Omental fat pad (tissue), 4 donors: ENCODE data around the gene MT3. TPM values are rescaled to one million over a fixed set of nuclear protein-coding genes. Genes with fewer than 3 reads are reported as not detected.

Experiments used
- ATAC-seq: fragments of 150-250 bp; one replicate; pipeline ENCODE4 v1.9.1; 2016; ENCODE audit warnings: mild to moderate bottlenecking, moderate library complexity; ENCODE audit not compliant: low FRiP score
- DNase-seq: peaks from one replicate; pipeline ENCODE4 v3.0.0-alpha.2; 2019; ENCODE audit warnings: low spot score
- total RNA-seq, 4 donors: library from RNA; depleted of rRNA; stranded (reverse); fragments of >200 nt; gene quantifications; one replicate each; pipeline ENCODE4 v1.1.0, GENCODE V29; 2016
- TF ChIP-seq, protein P1 (sequence below), 3 donors: fragments of 450-650 bp; IDR thresholded peaks; one replicate each; pipeline ENCODE4 v1.5.1; 2016 to 2017; ENCODE audit warnings: antibody characterized with exemption in 3 of 3, mild to moderate bottlenecking in 3 of 3, moderate library complexity in 2 of 3

Gene MT3
- total RNA-seq, 4 donors from 2014 or later = not detected

DNA sequence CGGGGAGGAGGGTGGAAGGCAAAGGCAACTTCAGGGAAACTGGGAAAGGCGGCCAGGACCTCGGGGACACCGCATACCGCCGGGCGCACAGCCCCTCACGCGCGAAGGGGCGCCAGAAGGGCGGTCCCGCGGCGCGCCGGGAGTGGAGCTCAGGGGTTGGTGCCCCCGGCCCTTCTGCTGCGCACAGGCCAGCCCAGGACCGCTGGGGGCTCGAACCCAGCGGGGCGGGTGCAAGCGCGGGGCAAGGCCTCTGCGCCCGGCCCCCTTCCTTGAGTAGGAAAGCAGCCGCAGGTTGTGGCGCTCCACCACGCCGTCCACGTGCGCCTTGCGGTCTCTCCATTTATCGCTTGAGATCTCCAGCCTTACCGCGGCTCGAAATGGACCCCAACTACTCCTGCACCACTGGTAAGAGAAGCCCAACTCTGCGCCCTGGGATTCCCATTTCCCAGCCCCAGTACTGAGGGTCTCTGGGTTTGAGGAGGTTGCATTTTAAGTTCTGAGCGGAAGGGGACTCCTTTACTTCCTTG, 46.2 kb downstream of the MT3 start:
- DNase-seq (no peak), ATAC-seq (no peak)
- TF ChIP-seq, protein P1, sequence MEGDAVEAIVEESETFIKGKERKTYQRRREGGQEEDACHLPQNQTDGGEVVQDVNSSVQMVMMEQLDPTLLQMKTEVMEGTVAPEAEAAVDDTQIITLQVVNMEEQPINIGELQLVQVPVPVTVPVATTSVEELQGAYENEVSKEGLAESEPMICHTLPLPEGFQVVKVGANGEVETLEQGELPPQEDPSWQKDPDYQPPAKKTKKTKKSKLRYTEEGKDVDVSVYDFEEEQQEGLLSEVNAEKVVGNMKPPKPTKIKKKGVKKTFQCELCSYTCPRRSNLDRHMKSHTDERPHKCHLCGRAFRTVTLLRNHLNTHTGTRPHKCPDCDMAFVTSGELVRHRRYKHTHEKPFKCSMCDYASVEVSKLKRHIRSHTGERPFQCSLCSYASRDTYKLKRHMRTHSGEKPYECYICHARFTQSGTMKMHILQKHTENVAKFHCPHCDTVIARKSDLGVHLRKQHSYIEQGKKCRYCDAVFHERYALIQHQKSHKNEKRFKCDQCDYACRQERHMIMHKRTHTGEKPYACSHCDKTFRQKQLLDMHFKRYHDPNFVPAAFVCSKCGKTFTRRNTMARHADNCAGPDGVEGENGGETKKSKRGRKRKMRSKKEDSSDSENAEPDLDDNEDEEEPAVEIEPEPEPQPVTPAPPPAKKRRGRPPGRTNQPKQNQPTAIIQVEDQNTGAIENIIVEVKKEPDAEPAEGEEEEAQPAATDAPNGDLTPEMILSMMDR (IDR thresholded peaks at IDR 0.05) = no peak

DNA sequence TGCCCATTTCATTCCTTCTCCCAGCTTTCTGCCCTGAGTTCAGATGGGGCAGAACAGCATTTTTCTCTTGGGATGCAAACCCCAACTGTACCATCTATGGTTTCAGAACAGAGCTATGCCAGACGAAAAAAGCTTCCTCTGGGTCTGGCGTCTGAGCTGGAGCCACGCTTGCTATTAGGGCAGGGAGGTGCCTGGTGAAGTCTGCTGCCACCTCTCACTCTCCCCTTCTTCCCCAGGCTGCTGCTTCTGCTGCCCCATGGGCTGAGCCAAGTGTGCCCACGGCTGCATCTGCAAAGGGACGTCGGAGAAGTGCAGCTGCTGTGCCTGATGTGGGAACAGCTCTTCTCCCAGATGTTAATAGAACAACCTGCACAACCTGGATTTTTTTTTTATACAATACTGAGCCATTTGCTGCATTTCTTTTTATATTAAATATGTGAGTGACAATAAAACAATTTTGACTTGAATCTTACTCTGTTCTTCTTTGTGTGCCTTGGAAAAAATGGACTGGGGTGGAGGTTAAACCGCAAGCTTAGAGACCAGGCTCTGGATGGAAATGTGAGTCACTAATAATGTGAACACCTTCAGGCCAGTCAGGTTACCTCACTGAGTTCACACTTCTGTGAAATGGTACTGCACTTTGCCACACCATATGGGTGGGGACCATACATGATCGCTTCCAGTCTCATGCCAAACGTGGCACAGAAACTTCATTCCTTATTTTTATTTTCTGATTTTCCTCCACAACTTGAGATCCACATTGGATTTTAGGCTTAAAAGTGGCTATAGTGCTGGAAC, 47.5 kb downstream of the MT3 start:
- TF ChIP-seq, protein P1 (IDR thresholded peaks at IDR 0.05) = no peak
- no peak for DNase-seq
- ATAC-seq = no peak

DNA sequence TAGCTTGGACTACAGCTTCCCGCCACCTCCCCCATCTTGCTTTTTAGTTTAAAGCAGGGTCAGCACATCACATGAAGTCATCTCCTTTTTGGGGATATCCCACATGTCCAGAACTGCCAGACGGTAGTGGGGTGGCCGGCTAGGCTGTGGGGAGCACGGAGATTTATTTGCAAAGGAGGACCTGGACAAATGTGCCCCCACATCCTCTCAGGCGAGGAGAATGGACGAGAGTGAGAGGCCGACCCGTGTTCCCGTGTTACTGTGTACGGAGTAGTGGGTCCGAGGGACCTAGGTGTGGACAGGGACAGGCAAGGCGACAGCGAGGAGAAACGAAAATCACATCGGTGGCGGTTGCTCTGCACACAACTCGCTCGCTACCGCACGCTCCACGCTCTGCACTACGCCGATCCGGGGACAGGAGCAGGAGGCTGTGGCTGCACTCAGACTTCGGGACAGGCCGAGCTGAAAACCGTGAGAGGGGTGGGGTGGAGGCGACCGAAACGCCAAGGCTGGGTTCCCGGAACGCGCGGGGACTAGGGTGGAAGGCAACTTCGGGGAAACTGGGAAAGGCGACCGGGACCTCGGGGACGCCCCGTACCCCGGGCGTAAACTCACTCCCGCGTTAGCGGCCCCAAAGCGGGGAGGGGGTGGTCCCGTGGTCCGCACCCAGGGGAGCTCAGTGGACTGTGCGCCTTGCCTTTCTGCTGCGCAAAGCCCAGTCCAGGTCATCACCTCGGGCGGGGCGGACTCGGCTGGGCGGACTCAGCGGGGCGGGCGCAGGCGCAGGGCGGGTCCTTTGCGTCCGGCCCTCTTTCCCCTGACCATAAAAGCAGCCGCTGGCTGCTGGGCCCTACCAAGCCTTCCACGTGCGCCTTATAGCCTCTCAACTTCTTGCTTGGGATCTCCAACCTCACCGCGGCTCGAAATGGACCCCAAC, 48.8 kb downstream of the MT3 start, which contains the start of gene MT1A:
TSS of gene MT1A (plus strand) at position 853 of the 937 bp plus-strand sequence. CDS start at position 926, 73 bp downstream.
- ATAC-seq (peak; percentile 60), DNase-seq (no peak)
- TF ChIP-seq, protein P1 (IDR thresholded peaks at IDR 0.05) = no peak

DNA sequence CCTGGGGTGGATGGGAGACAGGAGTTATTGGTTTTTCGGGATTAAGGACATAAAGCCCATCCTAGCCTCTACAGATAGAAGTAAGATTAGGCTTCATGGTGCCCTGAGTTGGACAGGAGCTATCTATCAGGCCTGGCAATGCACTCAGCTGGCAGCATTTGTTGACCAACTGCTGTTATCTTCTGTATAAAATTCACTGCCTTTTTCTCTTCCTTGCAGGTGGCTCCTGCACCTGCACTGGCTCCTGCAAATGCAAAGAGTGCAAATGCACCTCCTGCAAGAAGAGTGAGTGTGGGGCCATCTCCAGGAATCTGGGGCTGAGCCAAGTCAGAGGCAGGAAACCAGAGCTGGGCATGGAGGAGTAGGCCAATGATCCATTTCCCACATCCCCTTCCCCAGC, 49.7 kb downstream of the MT3 start:
- ATAC-seq = no peak
- TF ChIP-seq, protein P1 (IDR thresholded peaks at IDR 0.05) = no peak
- DNase-seq = no peak

- ATAC-seq (no peak), DNase-seq (no peak)
- TF ChIP-seq, protein P1 (IDR thresholded peaks at IDR 0.05) = no peak
These were observed 50.7 kb downstream of the MT3 start for GRCh38 chr16:56640076-56640475.

Other genes with a start within 250 kb of the MT3 start
- 100 to 1,000 TPM; 126 to 215 (median 162) TPM for gene AMFR, start 164.0 kb upstream of the MT3 start, total RNA-seq
- gene NUDT21, start 138.2 kb upstream of the MT3 start, total RNA-seq = 10 to 100 TPM; 41.6 to 53.4 (median 46.0) TPM
- gene OGFOD1, start 138.0 kb upstream of the MT3 start, total RNA-seq = 10 to 100 TPM; 19.1 to 58.2 (median 30.9) TPM
- 10 to 100 TPM; 21.9 to 51.9 (median 37.5) TPM for gene BBS2, start 69.5 kb upstream of the MT3 start, total RNA-seq
- not detected for gene MT4, start 24.5 kb upstream of the MT3 start, total RNA-seq
- 1,000 to 10,000 TPM in 2 of 4 donors, 100 to 1,000 TPM in 2; 301 to 1,668 (median 935) TPM for gene MT2A, start 19.1 kb downstream of the MT3 start, total RNA-seq
- gene MT1E, start 36.3 kb downstream of the MT3 start, total RNA-seq = 1,000 to 10,000 TPM in 2 of 4 donors, 100 to 1,000 TPM in 2; 386 to 3,925 (median 1,028) TPM
- gene MT1M, start 43.1 kb downstream of the MT3 start, total RNA-seq = 100 to 1,000 TPM in 2 of 4 donors, 10 to 100 TPM in 2; 43.1 to 339 (median 186) TPM
- gene MT1A, start 49.1 kb downstream of the MT3 start, total RNA-seq = 1,000 to 10,000 TPM in 1 of 4 donors, 100 to 1,000 TPM in 2, 10 to 100 TPM in 1; 88.4 to 1,854 (median 643) TPM
- gene MT1B, start 62.4 kb downstream of the MT3 start, total RNA-seq = not detected
- gene MT1F, start 68.4 kb downstream of the MT3 start, total RNA-seq = 100 to 1,000 TPM in 1 of 4 donors, 10 to 100 TPM in 2, 1 to 10 TPM in 1; 9.8 to 199 (median 43.6) TPM
- gene MT1G, start 78.5 kb downstream of the MT3 start, total RNA-seq = 1,000 to 10,000 TPM in 1 of 4 donors, 100 to 1,000 TPM in 1, 10 to 100 TPM in 2; 31.4 to 1,270 (median 197) TPM
- 10 to 100 TPM in 2 of 4 donors, not detected in 2; 11.9 to 23.3 TPM for gene MT1H, start 80.3 kb downstream of the MT3 start, total RNA-seq
- 1,000 to 10,000 TPM; 1,336 to 3,452 (median 1,838) TPM for gene MT1X, start 92.9 kb downstream of the MT3 start, total RNA-seq
- gene NUP93, start 140.6 kb downstream of the MT3 start, total RNA-seq = 10 to 100 TPM; 21.6 to 55.5 (median 37.7) TPM